DOHH2 (cell line): ENCODE data around the gene USP13.

ENCODE experiments used
- CTCF ChIP-seq: fragments of 200-600 bp; sonication (generic); IDR thresholded peaks from one replicate; pipeline ENCODE4 v1.5.1; 2014; ENCODE audit warnings: antibody characterized with exemption, mild to moderate bottlenecking, low read depth, low read length; ENCODE audit not compliant: poor library complexity, severe bottlenecking
- EZH2phosphoT487 ChIP-seq: fragments of 200-600 bp; sonication (generic); IDR thresholded peaks from 2 replicates; pipeline ENCODE4 v1.6.1; 2017; ENCODE audit warnings: borderline replicate concordance, mild to moderate bottlenecking, antibody characterized with exemption, low read length, moderate library complexity, mixed read lengths

DNA sequence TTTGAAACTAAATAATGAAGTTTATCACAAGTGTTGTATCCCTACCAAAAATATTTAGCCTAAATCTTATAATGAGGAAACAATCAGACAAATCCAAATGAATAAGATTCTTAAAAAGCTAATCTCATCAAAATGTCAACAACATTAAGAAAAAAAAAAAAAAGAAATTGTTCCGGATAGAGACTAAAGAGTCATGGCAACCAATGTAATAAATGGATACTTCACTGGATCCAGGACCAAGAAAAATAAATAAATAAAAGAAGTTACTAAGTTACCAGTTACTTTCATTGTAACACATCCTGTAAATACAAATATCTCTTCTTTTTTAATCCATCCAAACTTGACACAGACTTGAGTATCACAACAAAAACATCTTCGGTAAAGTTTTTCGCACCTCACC is 49.0 kb upstream of the USP13 start:
- no peak for TF ChIP-seq CTCF
- no peak for TF ChIP-seq EZH2phosphoT487
